ENCODE measurements around the gene BSPRY.

Gene BSPRY

DNA sequence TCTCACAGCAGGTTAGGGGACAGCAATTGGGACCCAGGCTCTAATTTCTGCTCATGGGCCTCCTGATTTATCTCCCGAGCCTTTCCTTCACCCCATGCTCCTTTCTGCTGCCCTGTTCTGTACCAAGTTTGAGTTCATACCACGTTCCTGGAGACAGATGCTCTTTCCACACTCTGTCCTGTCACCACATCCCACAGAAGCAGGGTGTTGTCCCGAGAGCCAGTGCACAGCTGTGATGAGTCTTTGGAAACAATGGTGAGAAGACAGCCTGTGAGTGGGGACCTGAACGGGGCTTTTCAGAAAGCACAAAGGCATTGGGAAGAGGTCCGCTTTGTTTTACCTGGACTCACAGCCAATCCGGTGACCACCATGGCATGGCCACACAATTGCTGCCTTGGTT, 26.7 kb upstream of the BSPRY start:
- no peak for TF ChIP-seq CTCF (IDR thresholded peaks at IDR 0.05)

- TF ChIP-seq CTCF (IDR thresholded peaks at IDR 0.05), result no peak
Observed at GRCh38 chr9:113326230-113326629, 23.1 kb upstream of the BSPRY start.

DNA sequence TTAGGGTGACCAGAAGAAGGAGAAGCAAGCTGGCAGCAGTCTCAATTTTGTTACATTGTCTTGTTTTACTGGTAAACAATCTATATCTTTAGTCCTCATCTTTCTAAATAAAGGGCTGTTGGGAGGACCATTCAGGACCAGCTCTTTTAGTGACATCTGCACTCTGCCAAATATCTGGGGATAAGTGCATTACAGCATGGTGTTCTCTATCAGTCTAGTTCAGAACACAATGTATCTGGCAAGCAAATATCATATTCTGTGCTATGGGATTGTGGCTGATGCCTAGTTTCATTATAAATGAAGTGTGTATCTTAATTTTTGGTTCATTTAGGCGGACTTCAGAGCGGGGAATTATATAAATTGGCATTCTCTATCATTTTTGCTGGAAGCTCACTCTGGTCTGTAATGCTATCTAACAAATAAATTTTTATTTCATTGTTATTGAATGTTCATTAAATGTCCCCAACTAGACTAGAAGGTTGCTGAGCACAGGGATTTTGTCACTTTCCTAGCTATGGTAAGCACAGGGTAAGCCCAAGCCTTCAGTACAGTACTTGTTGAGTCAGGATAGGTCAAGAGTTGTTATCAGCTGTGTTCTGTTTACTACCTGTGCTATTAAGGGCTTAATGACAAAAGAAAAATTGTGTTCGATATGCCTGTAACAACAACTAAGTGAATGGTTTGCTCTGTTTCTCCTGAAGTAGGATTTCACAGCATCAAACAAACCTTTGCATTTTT, 21.1 kb upstream of the BSPRY start:
- TF ChIP-seq CTCF (IDR thresholded peaks at IDR 0.05), result no peak

- TF ChIP-seq CTCF (IDR thresholded peaks at IDR 0.05), result no peak
Observed at GRCh38 chr9:113331780-113332179, 17.6 kb upstream of the BSPRY start.

DNA sequence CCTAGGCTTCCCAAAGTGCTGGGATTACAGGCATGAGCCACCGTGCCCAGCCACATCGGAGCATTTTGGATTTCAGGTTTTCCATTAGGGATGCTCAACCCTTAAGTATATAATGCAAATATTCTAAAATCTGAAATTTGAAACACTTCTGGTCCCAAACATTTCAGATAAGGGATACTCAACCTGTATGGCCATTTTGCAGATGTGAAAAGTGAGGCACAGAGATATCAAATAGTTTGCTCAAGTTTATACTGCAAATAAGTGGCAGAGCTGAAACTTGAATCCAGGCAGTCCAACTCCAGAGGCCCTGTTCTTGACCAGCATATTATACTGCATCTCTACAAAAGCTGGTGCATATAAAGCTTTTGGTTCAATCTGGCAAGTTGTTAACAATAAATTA, 11.6 kb upstream of the BSPRY start:
- TF ChIP-seq CTCF (IDR thresholded peaks at IDR 0.05), result no peak

- no peak; the same call in 1 of the 2 replicates for TF ChIP-seq CTCF (IDR thresholded peaks at IDR 0.05)
Observed at GRCh38 chr9:113340011-113340699, 9.2 kb upstream of the BSPRY start, which contains the start of gene WDR31. TSS of gene WDR31 (minus strand) at chr9:113340275. CDS start at chr9:113332022, 8,253 bp downstream.

DNA sequence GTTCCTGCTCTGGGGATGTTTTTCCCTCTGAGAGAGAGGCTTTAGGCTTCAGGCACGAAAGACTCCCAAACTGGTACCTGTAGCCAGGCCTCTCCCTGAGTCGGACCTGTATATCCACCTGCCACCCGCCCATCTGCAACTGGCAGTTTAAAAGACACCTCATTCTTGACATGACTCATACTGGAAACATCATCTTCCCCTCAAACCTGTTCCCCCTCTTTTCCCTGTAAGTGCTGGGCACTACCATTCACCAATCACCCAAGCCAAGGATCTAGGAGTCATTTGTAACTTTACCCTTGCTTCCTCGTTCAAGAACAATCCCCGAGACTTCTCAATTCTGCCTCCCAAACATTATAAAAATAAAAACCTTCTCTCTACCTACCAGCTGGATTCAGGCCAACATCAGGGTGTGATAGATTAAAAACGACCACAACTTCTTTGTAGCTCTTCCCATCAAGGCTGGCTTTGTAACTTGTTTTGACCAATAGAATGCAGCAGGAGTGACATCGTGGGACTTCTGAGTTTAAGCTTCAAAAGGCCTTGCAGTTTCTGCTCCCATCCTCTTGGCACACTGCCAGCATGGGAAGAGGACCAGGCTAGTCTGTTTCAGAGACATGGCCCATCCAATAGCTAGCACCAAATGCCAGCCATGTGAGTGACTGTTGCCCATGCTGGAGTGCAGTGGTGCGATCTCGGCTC, 7.5 kb upstream of the BSPRY start:
- TF ChIP-seq CTCF (IDR thresholded peaks at IDR 0.05), result no peak
